ENCODE results near the gene PADI6. TPM values are rescaled to one million over a fixed set of nuclear protein-coding genes. Genes with fewer than 3 reads are reported as not detected.

PADI6 gene
- total and polyA plus RNA-seq, 2 of the 8 experiments (the other 6 are each of a cell fraction or from before 2014, with no cell fraction given): not detected

GRCh38 chr1:17359031-17359430 lies 13.0 kb upstream of the PADI6 start:
- Histone ChIP-seq H2BK15ac (ENCODE audit: low read length) (no peak overlapping the region), H2AFZ (ENCODE audit: low read length) (peak overlapping the region; percentile 81; the same call in 1 of the 2 replicates), H4K91ac (replicated peaks; ENCODE audit: insufficient read length, low read length) (no peak overlapping the region), H2BK12ac (ENCODE audit: low read depth, low read length) (no peak overlapping the region; the same call in 1 of the 2 replicates), H2BK120ac (replicated peaks; ENCODE audit: low read depth, low read length) (no peak overlapping the region), H3K9ac (replicated peaks in 1 of 4; ENCODE audit: extremely low read depth in 1 of 4, low read depth in 3 of 4, low read length in 3 of 4) (no peak overlapping the region), H3K79me2 (ENCODE audit: control insufficient read depth in 1 of 2, insufficient read depth in 2 of 2, low read length in 2 of 2) (no peaks in the 10 kb centered on the region), H3K23ac (ENCODE audit: insufficient read length) (no peak overlapping the region), H3K56ac (replicated peaks; ENCODE audit: insufficient read length, low read depth, low read length) (no peak overlapping the region), H2AK5ac (ENCODE audit: low read depth, low read length) (no peak overlapping the region), H4K8ac (ENCODE audit: extremely low read depth, insufficient read depth, low read length) (no peak overlapping the region), H3K18ac (ENCODE audit: extremely low read depth, low read length) (no peak overlapping the region), H3K4me1 (replicated peaks in 1 of 4; ENCODE audit: control insufficient read depth in 3 of 4, insufficient read depth in 4 of 4, low read length in 3 of 4) (peaks cover 0 to 2% (median 1%) of the 10 kb centered on the region in 4 experiments; a peak in 1 of 7 replicates), H3K14ac (ENCODE audit: insufficient read length) (no peak overlapping the region), H3K27me3 (replicated peaks in 1 of 4; ENCODE audit: control insufficient read depth in 3 of 4, extremely low read depth in 1 of 4, insufficient read depth in 3 of 4, low read length in 3 of 4) (no peaks in the 10 kb centered on the region), H4K5ac (ENCODE audit: insufficient read length, low read depth, low read length) (no peak overlapping the region), H3K79me1 (ENCODE audit: low read depth, low read length) (no peaks in the 10 kb centered on the region), H3K27ac (ENCODE audit: low read depth, low read length) (no peak overlapping the region), H3K23me2 (ENCODE audit: low read depth, low read length) (no peaks in the 10 kb centered on the region), H3K36me3 (ENCODE audit: control insufficient read depth in 2 of 4, insufficient read depth in 4 of 4, low read length in 3 of 4) (no peaks in the 10 kb centered on the region), H3K9me3 (ENCODE audit: insufficient read depth in 2 of 2, low read depth in 1 of 2, low read length in 1 of 2) (no peaks in the 10 kb centered on the region), H3K4ac (replicated peaks; ENCODE audit: insufficient read length, low read depth, low read length) (no peak overlapping the region), H4K20me1 (replicated peaks in 1 of 2; ENCODE audit: control insufficient read depth in 1 of 2, insufficient read depth in 2 of 2, low read length in 2 of 2) (peaks cover 0 to 2% of the 10 kb centered on the region in 2 experiments), H3K4me2 (ENCODE audit: insufficient read depth in 1 of 2, low read depth in 2 of 2, low read length in 2 of 2) (no peak overlapping the region), H2BK5ac (ENCODE audit: low read depth, low read length) (no peak overlapping the region), H2BK20ac (ENCODE audit: low read length) (no peak overlapping the region), H3K4me3 (ENCODE audit: extremely low read depth in 1 of 4, insufficient read depth in 2 of 4, low read depth in 3 of 4, low read length in 4 of 4) (no peak overlapping the region)
- DNase-seq (ENCODE audit: low read depth in 1 of 2, low spot score in 2 of 2) (no peak), FAIRE-seq (no peak)
- WGBS, 2 experiments (ENCODE audit: extremely low coverage in 1 of 2, insufficient coverage in 1 of 2, insufficient read length in 1 of 2, insufficient replicate concordance in 2 of 2, low coverage in 1 of 2, low lambda C conversion rate in 2 of 2, missing lambda C conversion rate in 1 of 2): 77% methylated on average over 8 of the region's 11 CpGs; no CpG with 5 or more reads in 1 of the 2 experiments
- CTCF ChIA-PET (ENCODE audit: partially characterized antibody): interaction anchor here (1.0 kb wide), 1 partner anchor 11 kb away, joined by 6 read pairs; no protein-coding TSS in a partner anchor
- TF ChIP-seq CTCF (IDR thresholded peaks at IDR 0.05; ENCODE audit: control extremely low read depth in 1 of 3, insufficient read depth in 1 of 3, low read depth in 1 of 3, low read length in 3 of 3): peak in 1 of 3 experiments; percentile 24; a peak in 1 of 4 replicates
- TF ChIP-seq SIX5 (IDR thresholded peaks at IDR 0.05; ENCODE audit: low read depth, low read length): no peak
- TF ChIP-seq CTBP2 (IDR thresholded peaks at IDR 0.05; ENCODE audit: borderline replicate concordance, insufficient read depth, insufficient read length, low read length): no peak
- TF ChIP-seq, protein P1, sequence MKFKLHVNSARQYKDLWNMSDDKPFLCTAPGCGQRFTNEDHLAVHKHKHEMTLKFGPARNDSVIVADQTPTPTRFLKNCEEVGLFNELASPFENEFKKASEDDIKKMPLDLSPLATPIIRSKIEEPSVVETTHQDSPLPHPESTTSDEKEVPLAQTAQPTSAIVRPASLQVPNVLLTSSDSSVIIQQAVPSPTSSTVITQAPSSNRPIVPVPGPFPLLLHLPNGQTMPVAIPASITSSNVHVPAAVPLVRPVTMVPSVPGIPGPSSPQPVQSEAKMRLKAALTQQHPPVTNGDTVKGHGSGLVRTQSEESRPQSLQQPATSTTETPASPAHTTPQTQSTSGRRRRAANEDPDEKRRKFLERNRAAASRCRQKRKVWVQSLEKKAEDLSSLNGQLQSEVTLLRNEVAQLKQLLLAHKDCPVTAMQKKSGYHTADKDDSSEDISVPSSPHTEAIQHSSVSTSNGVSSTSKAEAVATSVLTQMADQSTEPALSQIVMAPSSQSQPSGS (IDR thresholded peaks at IDR 0.05; ENCODE audit: low read length): 0 out of 2 replicates have a peak, but pooled peaks have one; percentile 42
- no peak for TF ChIP-seq ATF3 (IDR thresholded peaks at IDR 0.05; ENCODE audit: insufficient read depth, low read depth, low read length)
- TF ChIP-seq POU5F1 (IDR thresholded peaks at IDR 0.05; ENCODE audit: low read depth, low read length): no peak
- TF ChIP-seq RAD21 (IDR thresholded peaks at IDR 0.05 in 1 of 2, conservative IDR thresholded peaks at IDR 0.05 in 1 of 2; ENCODE audit: low read depth in 2 of 2, low read length in 2 of 2): 0 out of 4 replicates have a peak, but pooled peaks of 1 of the 2 experiments have one; percentile 2
- POLR2A ChIA-PET (ENCODE audit: partially characterized antibody): interaction anchor here (0.6 to 0.9 kb wide), 2 partner anchors 21 to 91 kb away, joined by 3 read pairs; no protein-coding TSS in a partner anchor
